ENCODE results near the gene MDH1. TPM values are rescaled to one million over a fixed set of nuclear protein-coding genes. Genes with fewer than 3 reads are reported as not detected.

The MDH1 gene
- polyA plus RNA-seq, 4 donors, result 334 to 491 (median 390) TPM

- DNase-seq (ENCODE audit: low read depth in 4 of 4, low spot score in 2 of 4), result no peak
These were observed 39.7 kb downstream of the MDH1 start for GRCh38 chr2:63628403-63628942.

DNA sequence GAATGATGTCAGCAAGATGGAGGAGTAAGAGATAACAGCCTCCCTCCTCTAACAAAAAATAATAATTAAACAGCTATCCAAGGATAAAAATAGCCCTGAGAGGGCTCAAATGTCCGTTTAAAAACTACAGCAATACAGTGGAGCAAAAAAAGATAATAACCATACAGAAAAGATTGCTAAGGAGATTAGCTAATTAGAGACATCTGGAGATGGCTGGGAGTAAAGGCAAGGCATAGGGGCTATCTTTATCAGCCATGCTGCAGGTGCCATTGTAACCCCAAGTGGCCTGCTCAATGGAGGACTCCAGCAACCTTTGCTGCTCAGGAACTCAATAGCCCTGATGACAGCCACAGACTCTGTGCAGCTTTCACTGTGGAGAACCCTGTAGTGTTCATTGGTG lies 42.7 kb downstream of the MDH1 start:
- DNase-seq (ENCODE audit: low read depth in 4 of 4, low spot score in 2 of 4), result no peak

DNA sequence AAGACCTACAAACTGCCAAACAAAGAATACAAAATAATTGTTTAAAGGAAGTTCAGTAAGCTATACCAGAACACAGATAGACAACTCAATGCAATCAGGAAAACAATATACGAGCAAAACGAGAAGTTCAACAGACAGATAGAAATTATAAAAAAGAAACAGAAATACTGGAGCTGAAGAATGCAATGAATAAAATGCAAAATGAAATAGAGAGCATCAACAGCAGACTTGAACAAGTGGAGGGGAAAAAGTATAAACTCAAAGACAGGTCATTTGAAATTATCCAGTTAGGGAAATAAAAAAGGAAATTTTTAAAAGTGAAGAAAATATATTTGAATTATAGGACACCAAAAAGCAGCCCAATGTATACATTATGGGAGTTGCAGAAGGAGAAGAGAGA lies 43.6 kb downstream of the MDH1 start:
- DNase-seq (ENCODE audit: low read depth in 4 of 4, low spot score in 2 of 4), result no peak

- no peak for DNase-seq (ENCODE audit: low read depth in 4 of 4, low spot score in 2 of 4)
These were observed 50.6 kb downstream of the MDH1 start for GRCh38 chr2:63639344-63639743.

GRCh38 chr2:63642946-63643345 lies 54.2 kb downstream of the MDH1 start:
- DNase-seq (ENCODE audit: low read depth in 4 of 4, low spot score in 2 of 4), result no peak

GRCh38 chr2:63643486-63643885 lies 54.7 kb downstream of the MDH1 start:
- no peak for DNase-seq (ENCODE audit: low read depth in 4 of 4, low spot score in 2 of 4)

DNA sequence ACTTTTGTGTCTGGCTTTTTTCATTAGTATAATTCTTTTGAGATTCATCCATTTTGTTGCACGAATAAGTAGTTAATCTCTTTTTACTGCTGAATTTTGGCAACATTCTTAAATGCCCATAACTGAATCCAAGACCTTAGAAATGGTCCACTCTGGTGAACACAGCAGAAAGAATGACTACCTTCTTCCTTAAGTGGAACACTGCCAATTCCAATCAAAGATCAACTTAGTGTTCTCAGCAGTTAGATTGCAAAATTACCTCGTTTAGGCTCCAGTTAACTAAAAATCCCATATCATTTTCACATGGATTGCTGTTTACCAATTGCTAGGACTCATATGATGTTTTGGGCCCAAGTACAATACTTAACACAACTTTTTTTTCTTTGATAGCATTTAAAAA lies 59.9 kb downstream of the MDH1 start:
- DNase-seq (ENCODE audit: low read depth in 4 of 4, low spot score in 2 of 4), result no peak

GRCh38 chr2:63649829-63650228 lies 61.1 kb downstream of the MDH1 start:
- no peak for DNase-seq (ENCODE audit: low read depth in 4 of 4, low spot score in 2 of 4)

DNA sequence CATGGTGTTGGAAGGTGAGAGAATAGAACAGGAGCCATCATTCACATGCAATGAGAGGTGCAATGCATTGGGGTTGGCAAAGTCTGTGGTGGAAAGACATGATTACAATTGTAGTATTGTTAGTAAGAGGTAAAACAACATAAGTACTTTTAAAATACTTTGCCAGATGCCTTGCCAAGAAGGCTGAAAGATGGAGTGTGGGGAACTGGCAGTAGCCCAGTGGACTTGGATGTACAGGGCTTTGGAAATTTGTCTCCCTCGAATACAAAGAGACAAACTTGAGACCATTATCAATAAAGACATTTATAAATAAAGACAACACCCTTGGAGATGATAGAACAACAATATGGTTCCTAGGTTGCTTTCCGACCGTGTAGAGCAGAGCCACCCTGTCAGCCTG lies 62.0 kb downstream of the MDH1 start:
- DNase-seq (ENCODE audit: low read depth in 4 of 4, low spot score in 2 of 4), result no peak

DNA sequence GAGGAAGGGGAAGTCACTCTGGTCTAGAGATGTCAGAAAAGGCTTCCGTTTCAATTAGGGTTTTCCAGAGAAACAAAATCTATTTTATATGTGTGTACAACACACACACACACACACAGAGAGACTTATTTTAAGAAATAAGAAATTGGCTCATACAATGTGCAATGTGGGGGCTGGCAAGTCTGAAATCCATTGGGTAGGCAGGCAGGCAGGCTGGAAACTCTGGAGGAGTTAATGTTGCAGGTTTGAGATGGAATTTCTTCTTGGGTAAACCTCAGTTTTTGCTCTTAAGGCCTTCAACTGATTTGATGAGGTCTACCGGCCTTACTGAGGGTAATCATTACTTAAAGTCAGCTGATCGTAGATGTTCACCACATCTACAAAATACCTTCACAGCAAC lies 62.6 kb downstream of the MDH1 start:
- DNase-seq (ENCODE audit: low read depth in 4 of 4, low spot score in 2 of 4), result no peak

GRCh38 chr2:63651861-63652651 lies 63.3 kb downstream of the MDH1 start:
- DNase-seq (ENCODE audit: low read depth in 4 of 4, low spot score in 2 of 4), result no peak

GRCh38 chr2:63652652-63652985 lies 63.9 kb downstream of the MDH1 start:
- DNase-seq (ENCODE audit: low read depth in 4 of 4, low spot score in 2 of 4), result no peak

DNA sequence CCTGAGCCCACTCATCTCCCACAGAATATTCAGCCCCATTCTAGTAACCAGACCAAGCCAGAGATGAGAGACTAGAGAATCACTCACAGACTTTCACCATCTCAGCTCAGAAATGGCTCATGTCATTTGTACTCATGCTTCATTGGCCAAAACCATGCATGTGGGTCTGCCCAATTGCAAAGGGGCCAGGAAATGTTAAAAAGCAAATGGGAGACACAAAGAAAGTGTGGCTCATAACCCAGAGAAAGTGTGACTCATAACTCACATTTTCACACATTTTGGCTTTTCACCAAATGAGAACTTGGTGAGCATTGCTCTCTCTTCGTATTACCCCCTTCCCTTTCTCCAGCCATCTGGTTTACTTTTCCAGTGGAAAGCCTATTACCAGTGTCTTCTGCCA lies 66.2 kb downstream of the MDH1 start:
- DNase-seq (ENCODE audit: low read depth in 4 of 4, low spot score in 2 of 4), result no peak

Other genes with a start within 250 kb of the MDH1 start
- 10 to 100 TPM; 11.4 to 15.6 (median 12.8) TPM for gene WDPCP, start 486 bp upstream of the MDH1 start, polyA plus RNA-seq (ENCODE audit: insufficient read length in 4 of 4)

Measured in left renal cortex interstitium (tissue), 4 donors.